ENCODE measurements around the gene S100A12.

S100A12 gene

DNA sequence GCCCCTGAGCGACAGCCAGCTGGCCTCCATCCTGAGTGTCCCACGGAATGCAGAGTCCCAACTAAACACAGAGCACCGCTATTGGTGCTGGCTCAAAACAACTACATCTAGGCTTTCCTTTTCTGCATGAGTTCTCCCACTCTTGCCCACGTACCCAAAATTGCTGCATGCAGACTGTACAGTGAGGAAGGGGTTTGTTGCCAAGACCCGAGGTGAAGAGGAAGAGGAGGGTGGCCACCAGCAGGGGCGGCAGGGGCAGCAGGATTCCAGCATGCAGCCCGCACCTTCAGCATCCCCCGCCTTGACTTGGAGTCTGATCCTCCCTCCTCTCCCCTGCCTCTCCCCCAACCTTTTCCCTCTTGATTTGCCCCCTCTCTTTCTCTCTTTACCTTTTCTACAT, 9.7 kb downstream of the S100A12 start:
- no peak for DNase-seq

- no peak for DNase-seq
Measured at GRCh38 chr1:153364766-153365666, 10.4 kb downstream of the S100A12 start.

DNA sequence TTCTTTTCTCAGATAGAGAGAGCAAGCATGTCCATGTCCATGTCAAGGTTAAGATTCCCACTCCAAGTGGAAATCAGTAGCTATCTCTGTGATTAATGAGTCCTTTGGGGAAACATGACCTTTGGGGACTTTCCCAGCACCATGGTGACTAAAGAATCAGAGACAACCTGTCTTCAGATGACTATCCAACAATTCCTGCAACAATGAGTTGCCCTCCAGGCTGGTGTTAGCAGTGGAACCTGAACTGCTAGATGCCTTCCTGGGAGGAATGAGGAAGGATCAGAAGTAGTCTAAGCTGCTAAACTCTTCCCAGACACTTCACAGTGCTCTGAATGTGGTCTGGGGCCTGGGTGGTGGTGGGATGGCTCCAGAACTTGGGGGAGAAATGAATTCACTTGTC, 11.3 kb downstream of the S100A12 start:
- DNase-seq = no peak

GRCh38 chr1:153363641-153364040, 11.8 kb downstream of the S100A12 start:
- no peak for DNase-seq

- DNase-seq = no peak
Measured at GRCh38 chr1:153362187-153362775, 13.1 kb downstream of the S100A12 start.

GRCh38 chr1:153361480-153362109, 13.8 kb downstream of the S100A12 start:
- no peak for DNase-seq

- DNase-seq = no peak
Measured at GRCh38 chr1:153360592-153361479, 14.6 kb downstream of the S100A12 start.

DNA sequence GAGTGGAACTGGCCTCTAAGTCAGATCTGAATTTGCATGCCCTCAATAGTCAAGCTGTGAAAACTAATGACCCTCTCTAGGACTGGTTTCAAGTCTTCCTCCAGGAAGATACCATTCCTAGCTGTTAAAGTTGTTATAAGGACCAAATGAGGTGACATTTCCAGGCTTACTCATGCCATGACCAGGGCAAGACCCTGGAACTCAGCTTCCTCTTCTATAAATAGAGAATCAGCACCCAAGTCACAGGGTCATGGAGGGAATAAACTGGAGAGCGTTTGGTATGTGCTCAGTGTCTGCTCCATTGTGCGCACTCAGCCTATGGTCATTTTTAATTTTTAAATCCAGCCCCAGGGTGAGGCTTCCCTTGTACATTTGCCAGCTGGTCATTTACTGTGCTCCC, 15.2 kb downstream of the S100A12 start:
- DNase-seq = no peak

DNA sequence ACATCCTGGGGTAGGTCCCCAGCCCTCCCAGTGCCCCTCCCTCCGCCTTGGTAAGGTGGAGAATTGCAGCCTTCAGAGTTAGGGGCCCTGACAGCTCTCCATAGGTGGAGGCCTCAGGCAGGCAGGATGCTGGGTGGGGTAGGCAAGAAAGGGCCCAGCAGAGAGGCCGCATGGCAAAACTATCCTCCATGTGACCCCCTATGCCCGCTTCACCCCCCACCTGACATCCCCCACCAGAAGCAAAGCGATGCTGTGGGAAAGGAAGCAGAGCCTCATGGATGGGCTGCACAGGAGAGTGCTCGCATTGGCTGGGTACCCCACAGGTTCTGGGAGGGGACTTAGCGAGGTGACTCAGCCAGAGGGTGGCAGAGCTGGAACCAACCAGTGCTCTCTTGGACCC, 16.2 kb downstream of the S100A12 start:
- DNase-seq = no peak

- no peak for DNase-seq
Measured at GRCh38 chr1:153358691-153358975, 16.8 kb downstream of the S100A12 start.

DNA sequence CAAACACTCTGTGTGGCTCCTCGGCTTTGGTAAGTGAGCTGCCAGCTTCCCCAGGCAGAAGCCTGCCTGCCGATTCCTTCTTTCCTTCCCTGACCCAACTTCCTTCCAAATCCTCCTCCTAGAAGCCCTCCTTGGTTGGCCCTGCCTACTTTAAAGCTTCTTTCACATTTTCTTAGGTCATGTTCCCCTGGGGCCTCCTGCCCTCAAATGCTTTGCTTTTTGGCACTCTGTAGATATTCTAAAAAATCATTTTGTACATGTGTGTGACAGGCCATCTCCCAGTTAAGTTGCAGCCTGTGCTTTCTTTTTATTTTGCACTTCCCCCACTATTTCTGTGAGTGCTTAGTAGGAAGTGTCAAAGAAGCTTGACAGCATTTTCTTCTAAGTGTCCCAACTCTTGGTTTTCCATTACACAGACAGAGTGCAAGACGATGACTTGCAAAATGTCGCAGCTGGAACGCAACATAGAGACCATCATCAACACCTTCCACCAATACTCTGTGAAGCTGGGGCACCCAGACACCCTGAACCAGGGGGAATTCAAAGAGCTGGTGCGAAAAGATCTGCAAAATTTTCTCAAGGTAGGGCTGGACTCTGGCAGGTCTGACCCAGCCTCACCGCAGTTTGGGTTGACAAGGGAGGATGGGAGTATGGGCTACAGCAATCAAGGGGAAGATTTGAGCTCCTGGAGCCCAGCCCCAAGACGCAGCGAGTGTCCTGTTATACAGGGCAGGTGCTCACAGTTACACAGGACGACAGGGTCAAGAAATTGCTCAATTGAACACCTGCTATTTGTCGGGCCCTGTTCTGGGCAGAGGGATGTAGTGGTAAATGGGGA, 17.3 kb downstream of the S100A12 start, which contains the start of gene S100A9:
TSS of gene S100A9 (plus strand) at position 2 of the 838 bp plus-strand sequence. CDS start at position 432, 430 bp downstream.
- DNase-seq = peak; percentile 83

- DNase-seq = peak; percentile 87
Measured at GRCh38 chr1:153357076-153357852, 18.2 kb downstream of the S100A12 start.

- no peak for DNase-seq
Measured at GRCh38 chr1:153356392-153357075, 18.9 kb downstream of the S100A12 start.

DNA sequence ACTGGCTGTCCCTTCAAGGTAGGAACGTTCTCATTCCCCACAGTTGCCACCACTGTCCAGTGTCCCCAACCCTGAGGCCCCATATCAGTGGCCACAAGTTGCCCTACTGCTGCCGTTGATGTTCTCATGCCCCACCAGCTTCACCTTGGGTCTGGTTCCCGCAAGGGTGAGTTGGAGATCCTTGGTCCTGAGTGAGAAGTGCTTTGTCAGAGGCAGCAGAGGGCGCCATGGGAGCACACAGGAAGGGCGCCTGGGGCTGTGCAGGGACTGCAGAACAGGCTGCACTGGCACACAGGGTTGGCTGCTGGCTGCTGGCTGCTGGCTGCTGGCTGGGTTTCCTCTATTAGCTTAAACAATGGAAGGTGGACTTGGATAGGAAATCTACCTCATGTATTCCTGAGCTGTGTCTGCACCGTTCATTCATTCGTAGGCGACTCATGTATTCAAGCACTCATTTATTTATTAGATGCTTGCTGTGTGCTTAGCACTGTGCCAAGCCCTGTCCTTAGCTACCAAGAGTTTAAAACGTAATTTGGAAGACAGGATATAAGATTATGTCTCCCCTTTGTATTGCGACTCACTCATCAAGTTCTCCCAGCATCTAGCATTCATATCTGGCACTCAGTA, 19.9 kb downstream of the S100A12 start:
- DNase-seq = peak; percentile 53

DNA sequence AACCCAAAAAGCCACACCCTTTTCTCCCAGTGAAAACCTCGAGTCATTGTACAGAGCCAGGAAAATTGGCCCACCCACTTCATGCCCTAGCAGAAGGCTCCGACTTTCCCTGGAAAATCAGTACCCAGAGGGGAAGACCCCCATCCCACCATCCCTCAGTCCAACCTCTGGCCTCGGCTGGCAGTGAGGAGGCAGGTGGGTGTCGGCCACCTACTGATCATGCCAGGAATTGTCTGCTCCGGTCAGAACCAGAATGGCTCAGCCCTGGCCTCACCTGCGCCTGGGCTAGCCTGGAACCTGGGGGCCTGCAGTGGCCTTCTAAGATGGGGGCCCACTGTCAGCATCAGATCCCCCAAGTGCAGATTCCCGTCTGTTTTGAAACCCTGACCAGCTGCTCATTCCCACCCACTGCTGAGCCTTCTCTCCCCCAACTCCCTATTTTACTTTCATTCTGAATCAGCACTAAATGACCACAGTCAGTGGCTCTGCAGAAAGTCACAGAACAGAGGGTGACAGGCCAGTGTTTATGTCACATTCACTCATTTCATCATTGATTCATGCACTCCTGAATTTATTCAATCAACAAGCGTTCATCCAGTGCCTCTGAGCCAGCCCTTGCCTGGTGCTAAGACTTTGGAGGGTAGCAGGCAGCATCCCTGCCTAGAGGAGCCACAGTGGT, 20.8 kb downstream of the S100A12 start:
- no peak for DNase-seq

DNA sequence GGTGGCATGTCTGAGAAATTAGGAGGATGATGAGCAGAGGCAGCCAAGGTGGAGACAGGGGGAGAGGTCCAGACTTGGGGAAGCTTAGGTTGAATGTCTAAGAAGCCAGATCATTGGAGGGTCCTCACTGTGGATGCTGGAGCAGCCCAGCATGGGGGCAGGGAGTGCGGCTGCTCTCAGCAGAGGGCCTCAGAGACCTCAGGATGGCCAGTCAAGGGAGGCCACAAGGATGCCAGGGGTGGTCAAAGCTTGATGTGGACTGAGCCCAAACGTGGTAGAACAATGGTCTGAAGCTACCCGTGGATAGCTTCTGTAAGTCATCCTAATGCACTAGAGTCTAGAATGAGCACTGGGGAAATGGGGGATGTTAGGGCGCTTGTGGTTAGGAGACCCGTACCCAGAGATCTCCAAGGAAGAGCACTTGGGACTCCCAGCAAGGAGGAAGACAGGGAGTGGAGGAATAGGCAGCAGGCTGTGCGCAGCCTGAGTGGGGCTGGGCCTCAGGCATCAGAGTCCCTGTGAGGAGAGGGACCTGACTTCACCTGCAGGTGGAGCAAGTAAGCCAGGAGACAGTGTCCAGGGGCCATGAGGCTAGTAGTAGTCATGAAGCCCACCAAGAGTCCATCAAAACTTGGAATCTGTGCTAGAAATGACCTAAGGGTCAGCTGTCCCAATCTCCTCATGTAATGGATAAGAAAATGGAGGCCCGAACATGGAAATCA, 22.0 kb downstream of the S100A12 start:
- no peak for DNase-seq

- DNase-seq = peak; percentile 14
Measured at GRCh38 chr1:153352523-153352922, 22.9 kb downstream of the S100A12 start.

GRCh38 chr1:153350321-153350957, 25.0 kb downstream of the S100A12 start:
- no peak for DNase-seq
